ENCODE data around the gene AIG1.
"Not testable (repeated sequence)": the region's sequence is repeated elsewhere in the genome, so short reads cannot be mapped to it uniquely, and the experiment has no call there.

- TF ChIP-seq FOSL2 (IDR thresholded peaks at IDR 0.05; ENCODE audit: borderline replicate concordance, low read depth); SIN3A (IDR thresholded peaks at IDR 0.05; ENCODE audit: borderline replicate concordance, low read depth, low read length); CHD2 (IDR thresholded peaks at IDR 0.05; ENCODE audit: low read length, partially characterized antibody); USF2 (IDR thresholded peaks at IDR 0.05; ENCODE audit: borderline replicate concordance, low read depth, low read length); CTCF (IDR thresholded peaks at IDR 0.05): not testable (repeated sequence)
Observed at GRCh38 chr6:143139884-143140283, 79.2 kb downstream of the AIG1 start.
